GM19438 (cell line): ENCODE measurements around the gene LAIR2.

Experiments used
- ATAC-seq: cut with Tn5 transposase; IDR thresholded peaks from one replicate; pipeline ENCODE4 v1.9.1; 2021; ENCODE audit warnings: low read depth; ENCODE audit not compliant: unreplicated experiment

The LAIR2 gene, protein sequence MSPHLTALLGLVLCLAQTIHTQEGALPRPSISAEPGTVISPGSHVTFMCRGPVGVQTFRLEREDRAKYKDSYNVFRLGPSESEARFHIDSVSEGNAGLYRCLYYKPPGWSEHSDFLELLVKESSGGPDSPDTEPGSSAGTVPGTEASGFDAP

DNA sequence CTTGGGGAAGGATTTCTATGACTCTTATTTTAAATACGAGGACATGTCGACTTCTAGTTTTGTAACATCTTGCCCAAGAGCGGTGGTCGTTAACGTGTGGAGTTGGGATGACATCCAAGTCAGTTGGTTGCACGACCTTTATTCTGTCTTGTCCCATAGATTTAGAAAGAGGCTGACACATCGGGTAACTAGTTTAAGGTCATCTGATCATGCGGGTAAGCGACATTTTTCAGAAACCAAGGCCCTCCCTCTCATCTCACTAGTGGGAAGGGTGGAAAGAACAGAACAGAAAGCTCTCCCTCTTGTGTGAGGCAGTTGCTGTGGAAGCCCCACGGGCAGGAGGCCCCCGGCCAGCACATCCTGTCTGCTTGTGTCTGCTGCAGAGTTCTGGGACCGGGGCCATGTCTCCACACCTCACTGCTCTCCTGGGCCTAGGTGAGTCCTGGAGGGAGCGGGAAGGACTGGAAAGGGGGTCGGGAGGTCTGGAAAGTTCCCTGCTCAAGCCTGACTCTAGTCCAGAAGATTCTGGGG is at the start of gene LAIR2:
Gene LAIR2 (plus strand): TSS at position 314 of the 531 bp plus-strand sequence. CDS start 88 bp downstream, at position 402.
- ATAC-seq = no peak

DNA sequence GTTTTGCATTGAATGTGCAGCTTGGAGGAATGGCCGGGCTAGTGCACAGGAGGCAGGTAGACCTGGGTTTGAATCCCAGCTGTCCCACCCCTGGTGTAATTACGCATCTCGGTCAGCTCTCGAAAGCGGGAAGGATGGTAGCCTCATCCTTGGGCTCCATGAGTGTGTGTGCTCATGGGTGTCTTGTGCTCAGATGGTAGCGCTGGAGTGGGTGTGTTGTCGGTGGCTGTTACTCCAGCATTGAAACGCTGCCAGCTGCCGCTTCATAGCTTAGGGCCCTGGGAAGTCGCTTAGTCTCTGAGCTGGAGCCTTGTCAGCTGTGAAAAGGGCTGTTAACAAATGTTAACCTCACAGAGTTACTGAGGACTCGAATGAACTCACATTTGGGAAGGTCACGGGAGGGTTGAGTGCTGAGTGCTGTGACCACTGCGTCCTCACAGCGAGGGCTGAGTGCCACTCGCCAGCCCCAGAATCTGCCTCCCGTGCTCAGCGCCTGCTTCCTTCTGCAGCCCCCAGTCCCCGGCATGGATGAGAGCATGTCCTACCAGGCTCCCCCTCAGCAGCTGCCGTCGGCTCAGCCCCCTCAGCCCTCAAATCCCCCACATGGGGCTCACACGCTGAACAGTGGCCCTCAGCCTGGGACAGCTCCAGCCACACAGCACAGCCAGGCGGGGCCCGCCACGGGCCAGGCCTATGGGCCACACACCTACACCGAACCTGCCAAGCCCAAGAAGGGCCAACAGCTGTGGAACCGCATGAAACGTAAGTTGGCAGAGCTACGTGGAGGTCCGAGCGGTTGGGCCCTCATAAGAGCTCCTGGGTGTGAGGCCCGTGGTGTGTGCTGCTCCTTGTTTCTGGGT is 48.5 kb upstream of the LAIR2 start:
- ATAC-seq = no peak

DNA sequence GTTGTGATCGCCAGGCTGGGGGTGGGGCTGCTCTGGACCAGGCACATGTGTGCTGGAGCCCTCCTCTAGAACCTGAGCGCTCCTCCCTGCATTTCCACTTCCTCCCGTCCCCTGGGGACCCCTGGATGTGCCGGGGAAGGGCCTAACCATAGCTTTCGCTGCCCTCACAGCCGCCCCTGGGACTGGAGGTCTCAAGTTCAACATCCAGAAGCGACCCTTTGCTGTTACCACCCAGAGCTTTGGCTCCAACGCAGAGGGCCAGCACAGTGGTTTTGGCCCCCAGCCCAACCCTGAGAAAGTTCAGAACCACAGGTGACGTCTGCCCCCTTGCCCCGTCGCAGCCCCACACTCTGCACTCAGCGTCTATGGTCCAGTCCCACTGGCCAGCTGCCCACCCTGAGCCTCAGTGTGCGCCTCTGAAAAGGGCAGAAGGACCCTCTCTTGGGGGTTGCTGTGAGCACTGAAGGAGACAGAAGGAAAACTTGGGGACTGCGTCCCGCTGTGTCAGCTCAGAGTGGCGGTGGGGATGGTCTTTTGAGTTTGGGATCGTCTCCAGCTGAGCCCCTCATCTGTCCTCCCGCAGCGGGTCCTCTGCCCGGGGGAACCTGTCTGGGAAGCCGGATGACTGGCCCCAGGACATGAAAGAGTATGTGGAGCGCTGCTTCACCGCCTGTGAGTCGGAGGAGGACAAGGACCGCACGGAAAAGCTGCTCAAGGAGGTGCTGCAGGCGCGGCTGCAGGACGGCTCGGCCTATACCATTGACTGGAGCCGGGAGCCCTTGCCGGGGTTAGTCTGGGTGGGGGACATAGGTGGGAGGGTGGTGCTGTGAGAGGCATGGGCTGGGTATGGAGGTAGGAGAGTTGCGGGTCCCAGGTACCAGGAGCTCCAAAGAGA is 47.6 kb upstream of the LAIR2 start:
- no peak for ATAC-seq

DNA sequence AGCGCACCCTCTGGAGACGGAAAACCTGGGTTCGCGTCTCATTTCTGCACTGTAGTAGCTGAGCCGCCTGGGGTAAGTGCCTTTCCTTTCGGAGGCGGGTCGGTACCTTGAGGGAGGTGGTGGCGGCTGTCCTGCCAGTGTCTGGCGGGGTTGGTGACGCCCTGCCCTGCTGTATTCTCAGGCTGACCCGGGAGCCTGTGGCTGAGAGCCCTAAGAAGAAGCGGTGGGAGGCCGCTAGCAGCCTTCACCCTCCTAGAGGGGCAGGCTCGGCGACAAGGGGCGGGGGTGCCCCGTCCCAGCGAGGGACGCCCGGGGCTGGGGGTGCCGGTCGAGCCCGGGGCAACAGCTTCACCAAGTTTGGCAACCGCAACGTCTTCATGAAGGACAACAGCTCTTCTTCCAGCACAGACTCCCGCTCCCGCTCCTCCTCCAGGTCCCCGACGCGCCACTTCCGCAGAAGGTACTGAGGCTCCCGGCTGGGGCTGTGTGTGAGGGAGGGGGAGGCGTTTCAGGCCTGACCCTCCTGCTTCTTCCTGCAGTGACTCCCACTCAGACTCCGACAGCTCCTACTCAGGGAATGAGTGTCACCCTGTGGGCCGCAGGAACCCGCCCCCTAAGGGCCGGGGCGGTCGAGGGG is 46.7 kb upstream of the LAIR2 start:
- no peak for ATAC-seq

DNA sequence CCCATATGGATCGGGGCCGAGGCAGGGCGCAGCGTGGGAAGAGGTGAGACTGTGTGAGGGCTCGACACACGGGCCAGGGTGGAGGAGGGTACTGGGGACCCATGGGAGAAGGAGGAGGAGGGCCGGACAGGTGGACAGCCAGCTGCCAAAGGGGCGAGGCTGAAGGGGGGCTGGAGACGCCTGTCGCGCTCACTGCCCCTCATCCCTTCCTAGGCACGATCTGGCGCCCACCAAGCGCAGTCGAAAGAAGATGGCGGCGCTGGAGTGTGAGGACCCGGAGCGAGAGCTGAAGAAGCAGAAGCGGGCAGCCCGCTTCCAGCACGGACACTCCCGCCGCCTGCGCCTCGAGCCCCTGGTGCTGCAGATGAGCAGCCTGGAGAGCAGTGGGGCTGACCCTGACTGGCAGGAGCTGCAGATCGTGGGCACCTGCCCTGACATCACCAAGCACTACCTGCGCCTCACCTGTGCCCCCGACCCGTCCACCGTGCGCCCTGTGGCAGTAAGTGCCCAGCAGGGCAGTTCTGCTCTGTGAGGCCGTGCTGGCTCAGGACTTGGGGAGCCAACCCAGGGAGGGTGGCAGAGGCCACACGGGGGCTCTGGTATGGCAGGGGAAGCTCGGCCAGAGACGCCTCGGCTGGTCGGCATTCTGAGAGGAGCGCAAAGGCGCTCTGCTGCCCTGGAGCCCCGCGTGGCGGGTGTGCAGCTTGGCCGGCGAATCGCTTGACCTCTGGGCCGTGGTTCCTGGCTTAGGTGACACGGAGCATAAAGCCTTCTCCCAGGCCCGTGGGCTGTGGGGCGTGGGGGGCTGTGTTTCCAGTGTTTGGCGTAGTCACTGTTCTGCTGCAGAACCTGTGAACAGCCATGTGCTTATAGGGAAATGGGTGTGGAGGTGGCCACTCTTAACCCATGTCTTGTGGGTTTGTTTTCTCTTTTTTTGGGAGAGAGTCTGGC is 45.9 kb upstream of the LAIR2 start:
- ATAC-seq = no peak

DNA sequence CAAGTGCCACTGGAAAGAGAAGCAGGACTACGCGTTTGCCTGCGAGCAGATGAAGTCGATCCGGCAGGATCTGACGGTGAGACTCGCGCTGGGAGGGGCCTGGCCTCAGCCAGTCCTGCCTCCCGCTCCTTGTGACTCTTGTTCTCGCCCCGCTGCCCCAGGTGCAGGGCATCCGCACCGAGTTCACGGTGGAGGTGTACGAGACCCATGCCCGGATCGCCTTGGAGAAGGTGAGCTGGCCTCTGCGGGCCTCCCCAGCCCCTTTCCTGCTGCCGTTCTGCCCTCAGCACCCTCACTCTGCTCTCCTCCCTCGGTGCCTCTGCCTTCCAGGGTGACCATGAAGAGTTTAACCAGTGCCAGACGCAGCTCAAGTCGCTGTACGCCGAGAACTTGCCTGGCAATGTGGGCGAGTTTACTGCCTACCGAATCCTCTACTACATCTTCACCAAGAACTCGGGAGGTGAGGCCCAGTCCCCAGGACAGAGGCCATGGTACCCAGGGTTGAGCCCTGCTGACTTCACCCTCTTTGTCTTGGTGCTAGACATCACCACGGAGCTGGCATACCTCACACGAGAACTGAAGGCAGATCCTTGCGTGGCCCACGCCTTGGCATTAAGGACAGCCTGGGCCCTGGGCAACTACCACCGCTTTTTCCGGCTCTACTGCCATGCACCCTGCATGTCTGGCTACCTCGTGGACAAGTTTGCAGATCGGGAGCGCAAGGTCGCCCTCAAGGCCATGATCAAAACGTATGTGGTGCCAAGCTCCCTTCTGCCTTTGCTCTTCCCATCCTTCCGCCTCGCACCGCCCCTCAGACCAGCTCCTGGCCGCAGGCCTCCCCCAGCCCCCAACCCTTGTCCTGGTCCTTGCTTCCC is 44.6 kb upstream of the LAIR2 start:
- ATAC-seq = no peak

DNA sequence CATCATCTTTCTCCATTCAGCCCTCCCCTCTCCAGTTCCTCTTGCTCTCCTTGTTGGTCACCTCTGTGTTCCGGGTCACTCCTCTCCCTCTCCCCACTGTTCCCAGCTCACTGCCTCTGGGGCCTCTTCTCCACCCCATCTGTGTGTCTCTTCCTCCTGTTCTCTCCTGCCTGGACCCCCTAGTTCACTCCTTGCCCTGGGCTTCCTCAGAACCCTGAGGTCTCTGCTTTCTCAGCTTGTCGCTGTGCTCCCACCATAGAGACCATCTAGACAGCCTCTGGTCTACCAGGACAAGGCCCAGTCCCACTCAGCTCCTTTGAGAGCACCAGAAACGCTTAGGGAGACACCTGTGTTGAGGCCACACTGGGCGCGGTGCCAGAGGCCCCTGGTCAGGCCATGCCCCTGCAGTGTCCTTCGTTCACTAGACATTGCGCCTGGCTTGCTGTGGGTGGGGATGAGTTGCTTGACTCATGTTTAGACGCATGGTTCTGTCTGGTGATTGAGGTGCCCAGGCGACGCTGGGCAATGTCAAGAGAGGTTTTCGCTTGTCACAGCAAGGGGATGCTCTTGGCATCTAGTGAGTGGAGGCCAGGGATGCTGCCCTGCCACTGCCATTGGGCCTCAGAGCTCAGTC is 43.9 kb upstream of the LAIR2 start:
- no peak for ATAC-seq

DNA sequence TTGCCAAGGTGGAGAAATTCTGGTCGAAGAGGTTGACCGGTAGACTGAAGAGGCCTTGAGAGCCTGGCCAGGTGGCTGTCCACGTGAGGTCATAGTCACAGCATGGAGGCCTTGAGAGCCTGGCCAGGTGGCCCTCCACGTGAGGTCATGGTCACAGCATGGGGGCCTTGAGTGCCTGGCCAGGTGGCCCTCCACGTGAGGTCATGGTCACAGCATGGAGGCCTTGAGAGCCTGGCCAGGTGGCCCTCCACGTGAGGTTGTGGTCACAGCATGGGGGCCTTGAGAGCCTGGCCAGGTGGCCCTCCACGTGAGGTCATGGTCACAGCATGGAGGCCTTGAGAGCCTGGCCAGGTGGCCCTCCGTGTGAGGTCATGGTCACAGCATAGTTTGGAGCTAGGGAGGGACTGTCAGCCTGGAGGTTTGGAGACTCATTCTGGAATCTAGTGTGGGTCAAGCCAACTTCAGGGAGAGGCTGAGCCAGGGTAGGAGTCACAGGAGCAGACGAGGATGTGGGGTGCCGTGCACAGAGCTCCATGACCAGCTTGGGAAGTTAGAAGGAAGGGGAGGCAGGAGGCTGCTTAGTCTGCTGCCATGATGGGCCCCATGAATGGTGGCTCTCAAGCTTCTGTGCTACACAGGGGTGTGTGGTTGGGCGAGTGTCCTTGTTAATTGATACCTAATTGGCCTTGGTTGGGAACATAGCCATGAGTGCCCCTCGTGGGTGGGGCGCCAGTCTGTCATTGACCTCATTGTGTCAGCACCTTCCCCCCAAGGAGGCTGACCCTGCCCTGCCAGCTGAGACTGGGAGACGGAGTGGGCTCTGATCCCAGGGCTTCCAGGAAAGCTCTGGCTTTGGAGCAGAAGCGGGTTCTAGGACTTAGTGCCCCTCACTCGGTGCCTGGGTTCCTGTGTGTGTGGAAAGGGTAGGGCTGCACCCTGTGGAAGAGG is 43.1 kb upstream of the LAIR2 start:
- no peak for ATAC-seq

DNA sequence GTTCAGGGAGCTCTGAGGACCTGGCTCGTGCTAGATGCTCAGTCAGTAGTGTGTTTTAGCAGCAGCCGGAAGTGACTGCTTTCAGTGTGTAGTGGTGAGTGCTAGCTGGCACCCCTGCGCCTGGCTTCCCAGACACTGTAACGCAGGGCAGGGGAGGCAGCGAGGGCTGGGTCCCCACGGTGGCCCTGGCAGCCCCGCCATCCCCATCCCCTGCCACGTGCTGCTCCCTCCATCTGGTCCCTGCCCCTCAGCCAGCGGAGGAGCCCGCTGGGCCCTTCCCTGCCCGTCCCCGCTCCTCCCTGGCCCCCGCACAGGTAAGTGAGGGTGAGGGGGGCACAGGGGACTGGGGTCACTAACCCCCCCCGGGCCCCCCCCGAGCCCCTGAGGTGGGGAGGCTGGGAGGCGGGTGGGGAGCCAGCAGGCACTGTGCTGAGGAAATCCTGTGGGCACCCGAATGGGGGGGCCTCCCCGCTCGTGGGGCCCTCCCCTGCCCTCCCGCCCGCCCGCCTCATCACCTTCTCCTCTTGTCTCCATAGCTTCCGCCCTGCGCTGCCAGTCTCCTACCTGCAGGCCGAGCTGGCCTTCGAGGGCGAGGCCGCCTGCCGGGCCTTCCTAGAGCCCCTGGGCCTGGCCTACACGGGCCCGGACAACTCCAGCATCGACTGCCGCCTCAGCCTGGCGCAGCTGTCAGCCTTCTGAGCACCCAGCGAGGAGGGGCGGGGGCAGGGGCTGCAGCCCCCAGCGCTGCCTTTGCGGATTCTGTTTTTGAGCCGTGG is 42.2 kb upstream of the LAIR2 start:
- no peak for ATAC-seq

DNA sequence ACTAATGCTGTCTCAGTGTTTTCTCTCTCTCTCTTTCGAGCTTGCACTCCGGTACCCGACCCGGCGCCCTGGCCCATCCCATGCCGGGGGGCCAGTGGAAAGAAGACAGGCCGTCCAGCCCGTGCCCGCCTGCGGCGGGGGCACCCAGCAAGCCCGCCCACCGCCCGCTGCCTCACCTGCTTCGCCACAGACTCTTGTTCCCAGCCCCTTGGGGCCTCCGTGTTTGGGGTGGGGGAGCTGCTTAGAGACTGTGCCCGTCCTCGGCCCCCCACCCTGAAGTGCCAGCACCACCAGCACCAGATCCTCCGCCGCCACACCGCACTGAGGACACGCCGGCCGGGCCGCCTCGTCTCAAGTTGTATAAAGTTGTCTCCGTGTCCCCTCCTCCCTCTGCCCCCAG is 41.4 kb upstream of the LAIR2 start:
- ATAC-seq = no peak

DNA sequence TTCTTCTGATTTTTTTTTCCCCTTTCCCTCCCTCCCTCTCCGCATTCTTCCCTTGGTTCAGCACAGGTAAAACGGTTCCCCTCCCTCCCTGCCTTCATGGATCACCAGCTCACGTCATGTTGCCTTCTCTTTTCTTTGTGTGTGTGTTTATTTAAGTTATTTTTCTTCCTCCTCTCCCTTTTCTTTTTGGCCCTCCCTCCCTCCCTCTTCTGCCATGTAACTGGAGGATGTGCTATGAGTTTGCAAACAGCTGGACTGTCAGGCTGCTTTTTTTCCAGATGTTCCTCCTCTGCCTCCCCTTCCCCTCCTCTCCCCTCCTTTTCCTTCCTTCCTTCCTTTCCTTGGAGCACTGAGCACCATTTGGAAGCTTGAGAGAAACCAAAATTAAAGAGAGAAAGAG is 41.0 kb upstream of the LAIR2 start:
- ATAC-seq = no peak

DNA sequence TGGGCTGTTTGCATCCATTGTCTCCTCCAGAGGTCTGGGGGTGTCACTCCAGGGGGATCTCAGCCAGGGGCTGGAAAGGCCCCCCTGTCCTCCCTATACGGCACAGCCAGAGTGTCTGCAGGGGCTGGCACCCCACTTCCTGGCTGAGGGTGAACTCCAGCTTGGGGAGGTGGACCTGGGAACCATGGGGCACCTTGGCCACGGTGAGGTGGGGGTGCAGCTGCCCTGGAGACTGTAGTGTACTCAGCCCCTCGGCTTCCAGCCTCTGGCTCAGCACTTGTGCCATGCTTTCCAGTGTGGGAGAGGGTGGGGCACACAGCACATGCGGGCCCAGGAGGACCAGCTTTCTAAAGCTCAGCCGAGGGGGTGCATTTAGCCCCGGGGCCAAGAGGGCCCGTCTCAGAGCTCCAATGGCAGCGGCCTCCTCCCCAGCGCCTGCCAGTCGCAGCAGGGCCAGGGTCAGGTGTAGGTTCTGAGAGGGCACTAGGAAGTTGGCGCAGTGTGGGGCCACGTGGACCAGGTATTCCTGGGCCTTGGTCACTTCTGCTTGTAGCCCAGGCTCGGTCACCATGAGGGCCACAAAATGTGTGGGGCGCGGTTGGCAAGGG is 40.5 kb upstream of the LAIR2 start:
- no peak for ATAC-seq

DNA sequence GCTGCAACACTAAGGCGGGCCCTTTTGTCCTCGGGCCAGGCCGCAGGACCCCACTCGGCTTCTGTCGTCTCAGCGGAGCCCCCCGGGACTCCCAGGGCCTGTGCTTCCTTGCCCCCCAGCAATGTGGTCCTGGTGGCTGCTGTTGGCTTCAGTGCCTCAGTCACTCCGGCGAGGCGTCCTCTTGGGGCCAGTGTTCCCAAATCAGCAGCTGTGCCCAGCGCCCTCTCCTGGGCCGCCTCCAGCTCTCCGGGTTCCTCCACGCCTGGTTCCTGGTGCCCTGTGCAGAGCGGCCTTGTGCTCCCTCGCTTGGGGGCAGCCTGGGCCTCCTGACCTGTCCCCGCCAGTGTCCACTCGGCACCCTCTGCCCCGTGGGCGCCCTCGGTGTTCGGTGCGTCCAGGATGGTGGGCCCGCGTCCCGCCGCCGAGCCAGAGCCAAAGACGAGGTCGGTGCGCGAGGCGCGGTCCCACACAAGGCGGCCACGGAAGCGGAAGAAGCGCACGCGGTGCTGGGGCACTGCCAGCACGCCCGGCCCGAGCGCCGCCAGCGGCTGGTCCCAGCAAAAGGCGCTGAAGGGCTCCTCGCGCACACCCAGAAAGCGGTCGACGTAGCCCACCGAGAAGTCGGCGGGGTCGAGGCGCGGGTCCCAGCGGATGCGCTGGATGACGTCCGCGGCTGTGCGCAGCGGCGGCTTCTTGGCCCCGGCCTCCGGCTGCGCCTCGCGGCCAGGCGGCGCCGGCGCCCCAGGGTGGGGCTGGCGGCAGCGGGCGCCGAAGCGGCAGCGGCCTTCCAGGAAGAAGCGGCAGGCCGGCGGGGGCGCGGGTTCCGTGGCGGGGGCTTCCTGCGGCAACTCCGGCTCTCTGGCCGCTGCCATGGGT is 39.7 kb upstream of the LAIR2 start:
- peak; percentile 9 for ATAC-seq

DNA sequence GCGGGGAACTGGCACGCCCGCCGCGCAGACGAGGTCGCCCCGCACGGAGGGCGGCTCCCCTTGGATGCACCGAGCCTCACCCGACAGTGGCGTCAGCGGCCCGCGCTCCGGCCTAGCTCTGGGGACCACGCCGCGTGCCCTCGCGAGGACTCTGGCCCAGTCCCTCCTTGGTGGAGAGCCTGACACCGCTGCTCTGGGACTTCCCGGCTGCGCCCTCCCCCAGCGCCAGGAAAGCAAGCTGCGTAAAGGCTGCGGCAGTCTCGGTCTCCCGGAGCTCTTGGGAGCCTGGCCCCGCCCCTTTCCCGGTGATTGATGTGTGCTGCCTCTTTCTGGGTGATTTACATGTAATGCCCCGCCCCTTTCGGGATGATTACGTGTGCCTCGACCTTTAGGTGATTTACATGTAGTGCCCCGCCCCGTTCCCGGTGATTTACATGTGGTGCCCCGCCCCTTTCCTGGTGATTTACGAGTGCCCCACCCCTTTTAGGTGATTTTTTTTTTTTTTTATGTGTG is 39.0 kb upstream of the LAIR2 start, which contains the start of gene LENG9:
Gene LENG9 (minus strand): TSS at position 248 of the 513 bp plus-strand sequence. CDS start 252 bp downstream, outside the sequence.
- peak; percentile 48 for ATAC-seq
